Gastrocnemius medialis (tissue), 4 donors: ENCODE results near the gene LDB3. TPM values are rescaled to one million over a fixed set of nuclear protein-coding genes. Genes with fewer than 3 reads are reported as not detected.

Experiments
- ATAC-seq, 2 donors: fragments of 150-250 bp; one replicate each; pipeline ENCODE4 v1.9.1; 2016
- DNase-seq, 2 donors: peaks; one replicate each; pipeline ENCODE4 v3.0.0-alpha.2; 2019
- H3K27ac ChIP-seq, 4 donors: fragments of 200-600 bp; sonication (generic); 1 replicate in 1 of 4; 2 replicates in 3 of 4; pipeline ENCODE4 v1.5.1; 2016 to 2018; ENCODE audit warnings: mild to moderate bottlenecking in 2 of 4, moderate library complexity in 1 of 4
- H3K27me3 ChIP-seq, 3 donors: fragments of 200-600 bp; sonication (generic) in 2 of 3; 1 replicate in 1 of 3; 2 replicates in 2 of 3; pipeline versions ENCODE4 v1.5.1 to v1.6.0; 2016 to 2019; ENCODE audit warnings: mild to moderate bottlenecking in 1 of 3, moderate library complexity in 1 of 3
- H3K36me3 ChIP-seq, 2 donors: fragments of 200-600 bp; sonication (generic) in 1 of 2; one replicate each; pipeline ENCODE4 v1.5.1; 2017 to 2018
- H3K4me1 ChIP-seq, 2 donors: fragments of 200-600 bp; sonication (generic) in 1 of 2; one replicate each; pipeline ENCODE4 v1.5.1; 2016 to 2017; ENCODE audit warnings: mild to moderate bottlenecking in 2 of 2
- H3K4me3 ChIP-seq, 4 donors: fragments of 200-600 bp; sonication (generic) in 3 of 4; 1 replicate in 1 of 4; 2 replicates in 3 of 4; pipeline ENCODE4 v1.5.1; 2016 to 2019; ENCODE audit warnings: mild to moderate bottlenecking in 2 of 4
- H3K9me3 ChIP-seq, 3 donors: fragments of 200-600 bp; sonication (generic) in 2 of 3; 1 replicate in 1 of 3; 2 replicates in 2 of 3; pipeline ENCODE4 v1.5.1; 2016 to 2019
- POLR2A ChIP-seq, 2 donors: fragments of 450-650 bp; IDR thresholded peaks; one replicate each; pipeline ENCODE4 v1.6.1; 2017; ENCODE audit warnings: antibody characterized with exemption in 2 of 2, mild to moderate bottlenecking in 2 of 2, moderate library complexity in 2 of 2
- in situ Hi-C, 4 donors: fragments of 200-750 bp; cut with MboI; loops; one replicate each; pipeline versions ENCODE4 v1.15.0 to v1.8.0; 2017; ENCODE audit warnings: low sequenced_read_pairs in 4 of 4
- intact Hi-C: fragments of 100-400 bp; cut with DNase I; formaldehyde crosslinking; loops from one replicate; pipeline ENCODE4 v1.15.1; 2023; ENCODE audit warnings: low total_unique reads
- total RNA-seq, 4 donors: library from RNA; depleted of rRNA; stranded (reverse); fragments of >200 nt; gene quantifications; one replicate each; pipeline versions ENCODE4 v1.1.0 to v1.2.3, GENCODE V29; 2016
- TF ChIP-seq, protein P1 (sequence below), 5 experiments: fragments of 450-650 bp in 3 of 5; fragments of 200-600 bp in 2 of 5; sonication (generic) in 2 of 5; IDR thresholded peaks in 4 of 5; conservative IDR thresholded peaks in 1 of 5; 1 replicate in 4 of 5; 2 replicates in 1 of 5; pipeline ENCODE4 v1.5.1; 2016 to 2019; ENCODE audit warnings: antibody characterized with exemption in 5 of 5, mild to moderate bottlenecking in 3 of 5, moderate library complexity in 3 of 5

Gene LDB3
- total RNA-seq, 4 donors from 2014 or later = 164 to 305 (median 227) TPM

DNA sequence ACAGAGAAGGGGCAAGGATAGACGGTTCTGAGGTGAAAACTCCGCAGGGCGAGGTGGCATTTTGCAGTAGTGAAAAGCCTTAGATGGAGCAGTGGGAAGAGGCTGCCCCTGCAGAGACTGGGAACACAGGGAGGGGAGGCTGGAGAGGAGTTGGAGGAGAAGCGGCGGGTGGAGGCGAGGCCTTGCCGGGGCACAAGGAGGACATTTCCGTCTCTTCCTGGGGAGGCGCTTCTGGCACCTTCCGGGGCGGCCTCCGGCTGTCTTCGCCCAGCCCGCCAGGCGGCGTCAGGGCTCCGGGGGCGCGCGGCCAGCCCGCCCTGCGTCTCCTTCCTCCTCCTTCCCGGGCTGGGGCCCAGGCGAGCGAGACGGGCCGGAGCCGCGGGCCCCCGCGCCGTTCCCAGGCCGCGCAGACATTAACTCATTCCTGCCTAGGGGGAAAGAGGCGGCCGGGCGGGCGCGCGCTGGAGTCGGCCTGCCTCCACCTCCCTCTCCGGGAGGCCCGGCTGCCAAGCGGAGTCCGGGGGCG lies 42.7 kb downstream of the LDB3 start:
- DNase-seq (peak; percentile 76 to 90), ATAC-seq (peak; percentile 69 to 77)
- peak; percentile 78 to 85 for TF ChIP-seq POLR2A (IDR thresholded peaks at IDR 0.05)
- TF ChIP-seq, protein P1, sequence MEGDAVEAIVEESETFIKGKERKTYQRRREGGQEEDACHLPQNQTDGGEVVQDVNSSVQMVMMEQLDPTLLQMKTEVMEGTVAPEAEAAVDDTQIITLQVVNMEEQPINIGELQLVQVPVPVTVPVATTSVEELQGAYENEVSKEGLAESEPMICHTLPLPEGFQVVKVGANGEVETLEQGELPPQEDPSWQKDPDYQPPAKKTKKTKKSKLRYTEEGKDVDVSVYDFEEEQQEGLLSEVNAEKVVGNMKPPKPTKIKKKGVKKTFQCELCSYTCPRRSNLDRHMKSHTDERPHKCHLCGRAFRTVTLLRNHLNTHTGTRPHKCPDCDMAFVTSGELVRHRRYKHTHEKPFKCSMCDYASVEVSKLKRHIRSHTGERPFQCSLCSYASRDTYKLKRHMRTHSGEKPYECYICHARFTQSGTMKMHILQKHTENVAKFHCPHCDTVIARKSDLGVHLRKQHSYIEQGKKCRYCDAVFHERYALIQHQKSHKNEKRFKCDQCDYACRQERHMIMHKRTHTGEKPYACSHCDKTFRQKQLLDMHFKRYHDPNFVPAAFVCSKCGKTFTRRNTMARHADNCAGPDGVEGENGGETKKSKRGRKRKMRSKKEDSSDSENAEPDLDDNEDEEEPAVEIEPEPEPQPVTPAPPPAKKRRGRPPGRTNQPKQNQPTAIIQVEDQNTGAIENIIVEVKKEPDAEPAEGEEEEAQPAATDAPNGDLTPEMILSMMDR (IDR thresholded peaks at IDR 0.05 in 4 of 5, conservative IDR thresholded peaks at IDR 0.05 in 1 of 5) = peak; percentile 82 to 96 (median 94)
- no peaks in the 10 kb centered on the region for H3K36me3 ChIP-seq
- peaks cover 27 to 48% of the 10 kb centered on the region in 2 donors for H3K4me1 ChIP-seq
- H3K4me3 ChIP-seq = peak overlapping the region; percentile 65 to 90 (median 78)
- H3K9me3 ChIP-seq = no peaks in the 10 kb centered on the region
- in situ Hi-C loops = no loop called here
- intact Hi-C loops = loop anchor here (1.0 to 5.0 kb wide), 3 partner anchors 44 to 190 kb away; no protein-coding TSS in a partner anchor
- H3K27me3 ChIP-seq = no peaks in the 10 kb centered on the region
- peak overlapping the region; percentile 91 to 97 (median 96) for H3K27ac ChIP-seq

- TF ChIP-seq, protein P1 (IDR thresholded peaks at IDR 0.05 in 4 of 5, conservative IDR thresholded peaks at IDR 0.05 in 1 of 5) = no peak
- peak in 1 of 2 donors; percentile 42 for TF ChIP-seq POLR2A (IDR thresholded peaks at IDR 0.05)
- Histone ChIP-seq H3K27ac (peak overlapping the region; percentile 91 to 97 (median 96)), H3K36me3 (no peaks in the 10 kb centered on the region), H3K9me3 (no peaks in the 10 kb centered on the region), H3K4me1 (peaks cover 22 to 50% of the 10 kb centered on the region in 2 donors), H3K4me3 (peak overlapping the region; percentile 65 to 90 (median 78)), H3K27me3 (no peaks in the 10 kb centered on the region)
- ATAC-seq = peak; percentile 52 to 65
- in situ Hi-C loops (no loop called here), intact Hi-C loops (loop anchor here (1.0 to 5.0 kb wide), 3 partner anchors 44 to 190 kb away; no protein-coding TSS in a partner anchor)
- DNase-seq = peak; percentile 58 to 69
Observed at GRCh38 chr10:86711513-86712316, 43.4 kb downstream of the LDB3 start.

GRCh38 chr10:86712317-86712707 lies 44.0 kb downstream of the LDB3 start:
- H3K27me3 ChIP-seq = no peaks in the 10 kb centered on the region

GRCh38 chr10:86715156-86715795 lies 47.0 kb downstream of the LDB3 start:
- Histone ChIP-seq H3K36me3 (peaks cover 0 to 20% of the 10 kb centered on the region in 2 donors), H3K27me3 (no peaks in the 10 kb centered on the region), H3K4me3 (no peak overlapping the region), H3K9me3 (no peaks in the 10 kb centered on the region), H3K27ac (peak overlapping the region; percentile 61 to 97 (median 72)), H3K4me1 (peaks cover 30 to 43% of the 10 kb centered on the region in 2 donors)
- ATAC-seq (no peak), DNase-seq (no peak)
- in situ Hi-C loops = no loop called here
- TF ChIP-seq, protein P1 (IDR thresholded peaks at IDR 0.05 in 4 of 5, conservative IDR thresholded peaks at IDR 0.05 in 1 of 5) = no peak
- no peak for TF ChIP-seq POLR2A (IDR thresholded peaks at IDR 0.05)
- intact Hi-C loops = no loop called here

More at GRCh38 chr10:86712317-86712707, 44.0 kb downstream of the LDB3 start:
- DNase-seq = no peak
- TF ChIP-seq, protein P1 (IDR thresholded peaks at IDR 0.05 in 4 of 5, conservative IDR thresholded peaks at IDR 0.05 in 1 of 5) = no peak
- TF ChIP-seq POLR2A (IDR thresholded peaks at IDR 0.05) = no peak
- in situ Hi-C loops (no loop called here), intact Hi-C loops (loop anchor here (5.0 kb wide), 1 partner anchor 90 kb away; no protein-coding TSS in a partner anchor)
- Histone ChIP-seq H3K9me3 (no peaks in the 10 kb centered on the region), H3K27ac (peak overlapping the region; percentile 91 to 97 (median 96)), H3K4me1 (peaks cover 24 to 53% of the 10 kb centered on the region in 2 donors), H3K4me3 (peak overlapping the region; percentile 65 to 90 (median 78)), H3K36me3 (no peaks in the 10 kb centered on the region)
- ATAC-seq = no peak
